ENCODE results near the gene TOR3A.

Gene TOR3A

DNA sequence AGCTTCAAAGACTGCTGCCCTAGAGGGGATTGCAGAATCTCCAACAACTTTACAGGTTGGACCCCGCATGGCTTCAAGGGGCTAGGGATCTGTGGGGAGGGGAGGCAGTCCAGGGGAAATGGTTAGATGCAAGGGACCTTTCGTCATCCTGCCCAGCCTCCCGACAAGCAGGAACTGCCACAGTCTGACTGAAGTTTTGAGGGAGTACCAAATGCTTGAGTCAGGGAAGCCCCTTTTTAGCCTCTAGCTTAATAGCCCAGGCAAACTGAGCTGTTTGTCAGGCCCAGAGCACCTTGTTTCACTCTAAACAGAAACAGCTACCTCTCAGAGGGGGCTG, 1.1 kb downstream of the TOR3A start:
- peaks cover 12% of the 10 kb centered on the region for H3K4me1 ChIP-seq
- H3K27me3 ChIP-seq (ENCODE audit: low read depth): no peaks in the 10 kb centered on the region
- H3K9me3 ChIP-seq: no peaks in the 10 kb centered on the region
- H3K4me3 ChIP-seq: peak overlapping the region; percentile 73
- H3K36me3 ChIP-seq (replicated peaks): peaks cover 11% of the 10 kb centered on the region; the same call in 1 of the 2 replicates
- in situ Hi-C loops (cut with MboI; ENCODE audit: low sequenced_read_pairs): loop anchor here (5.0 kb wide), 1 partner anchor 284 kb away; the partner anchor contains the start of gene AXDND1
- peak in 1 of 2 experiments; percentile 23 for DNase-seq (ENCODE audit: low spot score in 2 of 2)

DNA sequence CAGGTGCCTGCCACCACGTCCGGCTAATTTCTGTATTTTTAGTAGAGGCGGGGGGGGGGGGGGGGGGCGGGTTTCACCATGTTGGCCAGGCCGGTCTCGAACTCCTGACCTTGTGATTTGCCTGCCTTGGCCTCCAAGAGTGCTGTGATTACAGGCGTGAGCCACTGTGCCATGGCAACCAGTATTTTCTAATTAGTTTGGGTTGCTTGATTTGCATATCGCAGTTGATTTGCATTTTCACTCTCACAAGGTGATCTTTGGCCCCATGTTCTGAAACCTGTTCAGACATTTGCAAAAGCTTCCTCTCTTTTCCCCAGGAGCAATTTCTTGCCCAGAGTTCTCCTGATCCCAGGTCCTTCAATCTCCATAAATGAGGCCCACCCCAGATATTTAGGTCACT, 1.7 kb downstream of the TOR3A start:
- in situ Hi-C loops (cut with MboI; ENCODE audit: low sequenced_read_pairs): loop anchor here (5.0 kb wide), 1 partner anchor 284 kb away; the partner anchor contains the start of gene AXDND1
- no peak overlapping the region for H3K4me3 ChIP-seq

DNA sequence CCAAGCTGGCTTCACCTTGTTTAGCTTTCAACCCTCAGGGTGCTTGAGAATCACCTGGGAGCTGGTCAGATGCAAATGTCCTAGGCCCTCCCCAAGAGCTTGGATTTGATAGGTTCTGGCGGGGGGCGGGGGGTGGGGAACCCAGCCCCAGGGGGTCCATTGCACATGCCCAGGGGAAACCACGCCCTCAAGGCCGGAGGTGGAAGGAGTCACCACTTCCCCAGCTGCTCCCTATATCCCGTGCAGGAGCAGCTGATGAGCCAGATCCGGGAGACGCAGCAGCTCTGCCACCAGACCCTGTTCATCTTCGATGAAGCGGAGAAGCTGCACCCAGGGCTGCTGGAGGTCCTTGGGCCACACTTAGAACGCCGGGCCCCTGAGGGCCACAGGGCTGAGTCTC, 5.8 kb downstream of the TOR3A start:
- no peak for DNase-seq (ENCODE audit: low spot score in 2 of 2)
- Histone ChIP-seq H3K4me3 (no peak overlapping the region), H3K9me3 (no peaks in the 10 kb centered on the region), H3K4me1 (no peaks in the 10 kb centered on the region), H3K36me3 (replicated peaks) (peaks cover 40% of the 10 kb centered on the region), H3K27me3 (ENCODE audit: low read depth) (no peaks in the 10 kb centered on the region)
- in situ Hi-C loops (cut with MboI; ENCODE audit: low sequenced_read_pairs): no loop called here

More for the DNA sequence above, 1.7 kb downstream of the TOR3A start:
- Histone ChIP-seq H3K27me3 (ENCODE audit: low read depth) (no peaks in the 10 kb centered on the region), H3K4me1 (peaks cover 12% of the 10 kb centered on the region), H3K36me3 (replicated peaks) (peaks cover 17% of the 10 kb centered on the region), H3K9me3 (no peaks in the 10 kb centered on the region)
- DNase-seq (ENCODE audit: low spot score in 2 of 2): no peak

DNA sequence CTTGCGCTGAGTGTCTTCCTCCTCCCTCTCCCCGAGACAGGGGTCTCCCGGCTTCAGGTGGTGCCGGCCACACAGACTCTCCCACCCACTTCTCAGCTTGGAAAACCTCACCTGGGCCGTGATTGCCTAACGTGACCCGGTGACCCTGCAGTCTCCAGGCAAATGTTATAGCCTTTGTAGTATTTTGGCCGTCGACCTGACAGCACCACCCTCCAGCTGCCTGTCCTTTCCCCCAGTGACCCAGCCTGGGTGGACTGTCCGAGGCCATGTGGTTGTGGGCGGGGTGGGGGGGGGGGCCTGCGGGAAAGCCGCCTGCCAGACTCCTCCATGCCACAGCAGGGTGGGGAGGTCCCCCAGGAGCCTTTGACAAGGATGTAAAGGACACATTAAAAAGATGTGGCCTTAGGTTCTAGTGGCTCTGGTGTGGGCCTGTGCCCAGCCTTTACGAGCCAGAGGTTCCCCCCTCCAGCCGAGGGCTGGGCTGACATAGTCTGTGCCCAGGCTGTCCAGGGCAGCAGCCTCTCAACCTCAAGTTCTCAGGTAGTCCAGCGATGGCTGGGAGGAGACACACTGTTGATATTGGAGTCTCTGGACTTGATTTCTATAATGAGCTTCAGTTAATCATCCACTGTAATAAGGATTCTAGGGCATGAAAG, 8.1 kb downstream of the TOR3A start:
- no peaks in the 10 kb centered on the region for H3K4me1 ChIP-seq
- no peak overlapping the region for H3K4me3 ChIP-seq
- peaks cover 60% of the 10 kb centered on the region for H3K36me3 ChIP-seq (replicated peaks)
- no peak for DNase-seq (ENCODE audit: low spot score in 2 of 2)
- no peaks in the 10 kb centered on the region for H3K27me3 ChIP-seq (ENCODE audit: low read depth)
- in situ Hi-C loops (cut with MboI; ENCODE audit: low sequenced_read_pairs): no loop called here
- H3K9me3 ChIP-seq: no peaks in the 10 kb centered on the region

DNA sequence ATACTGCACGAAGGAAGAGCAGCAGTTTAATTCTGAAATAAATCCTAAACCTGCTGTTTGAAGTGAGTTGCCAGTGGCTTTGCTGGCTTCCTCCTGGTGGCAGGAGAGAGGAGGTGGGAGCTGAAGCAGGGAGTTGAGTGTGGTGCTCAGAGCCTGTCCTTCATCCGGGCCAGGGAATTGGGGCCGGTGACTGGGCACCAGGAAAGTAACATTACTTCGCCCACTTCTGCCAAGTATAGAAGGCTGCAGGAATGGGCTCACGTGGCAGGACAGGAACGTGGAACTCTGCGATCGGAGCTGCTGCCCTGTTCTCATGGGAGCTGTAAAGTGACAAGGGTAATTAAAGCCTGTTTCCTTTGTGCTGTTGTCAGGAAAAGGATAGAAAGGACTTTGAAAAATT, 8.7 kb downstream of the TOR3A start:
- H3K4me3 ChIP-seq: no peak overlapping the region
- no peaks in the 10 kb centered on the region for H3K27me3 ChIP-seq (ENCODE audit: low read depth)
- H3K36me3 ChIP-seq (replicated peaks): peaks cover 66% of the 10 kb centered on the region
- DNase-seq (ENCODE audit: low spot score in 2 of 2): no peak
- in situ Hi-C loops (cut with MboI; ENCODE audit: low sequenced_read_pairs): no loop called here
- no peaks in the 10 kb centered on the region for H3K4me1 ChIP-seq
- H3K9me3 ChIP-seq: no peaks in the 10 kb centered on the region

DNA sequence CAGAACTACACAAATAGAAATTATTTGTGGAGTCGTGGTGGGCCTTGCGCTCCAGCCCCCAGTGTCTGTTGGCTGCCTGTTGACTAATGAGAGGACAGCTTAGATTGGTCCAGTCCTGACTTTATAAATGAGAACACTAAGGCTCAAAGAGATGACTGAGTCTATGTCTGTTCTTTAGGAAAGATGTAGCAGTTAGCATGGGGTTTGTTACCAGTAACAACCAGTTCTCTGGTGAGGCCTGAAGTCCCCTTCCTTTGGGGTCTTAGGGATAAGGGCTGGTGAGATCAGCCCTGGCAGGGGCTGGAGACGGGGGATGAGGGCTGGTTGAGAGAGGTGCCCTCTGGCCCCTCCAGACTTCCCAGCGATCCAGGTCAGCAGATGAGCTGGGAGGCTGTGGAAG, 9.1 kb downstream of the TOR3A start:
- H3K27me3 ChIP-seq (ENCODE audit: low read depth): no peaks in the 10 kb centered on the region
- no peaks in the 10 kb centered on the region for H3K9me3 ChIP-seq
- H3K4me1 ChIP-seq: no peaks in the 10 kb centered on the region
- in situ Hi-C loops (cut with MboI; ENCODE audit: low sequenced_read_pairs): no loop called here
- DNase-seq (ENCODE audit: low spot score in 2 of 2): no peak
- no peak overlapping the region for H3K4me3 ChIP-seq
- H3K36me3 ChIP-seq (replicated peaks): peaks cover 66% of the 10 kb centered on the region

DNA sequence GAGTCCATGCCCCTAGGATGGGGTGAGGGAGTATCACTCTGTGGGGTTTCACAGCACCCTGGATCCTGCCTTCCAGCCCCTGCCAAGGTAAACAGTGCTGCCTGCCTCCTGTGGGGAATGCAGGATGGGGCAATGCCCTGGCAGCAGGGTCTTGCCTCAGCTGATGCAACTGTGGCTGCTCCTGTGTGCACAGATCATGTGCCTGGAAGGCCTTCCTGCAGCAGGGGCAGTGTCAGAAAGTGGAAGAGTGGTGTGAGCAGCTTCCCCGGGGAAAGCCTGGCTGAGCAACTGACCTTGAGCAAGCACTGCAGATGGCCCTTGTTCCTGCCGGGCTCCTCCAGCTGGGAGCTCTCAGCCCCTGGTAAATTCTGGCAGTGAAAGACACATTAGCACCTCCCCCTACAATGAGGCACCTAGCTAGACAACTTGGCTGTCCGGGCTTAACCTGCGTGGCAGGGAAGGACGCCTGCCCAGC, 9.9 kb downstream of the TOR3A start:
- no peak overlapping the region for H3K4me3 ChIP-seq
- H3K27me3 ChIP-seq (ENCODE audit: low read depth): no peaks in the 10 kb centered on the region
- no peak for DNase-seq (ENCODE audit: low spot score in 2 of 2)
- peaks cover 72% of the 10 kb centered on the region for H3K36me3 ChIP-seq (replicated peaks)
- no peaks in the 10 kb centered on the region for H3K4me1 ChIP-seq
- H3K9me3 ChIP-seq: no peaks in the 10 kb centered on the region
- in situ Hi-C loops (cut with MboI; ENCODE audit: low sequenced_read_pairs): no loop called here

DNA sequence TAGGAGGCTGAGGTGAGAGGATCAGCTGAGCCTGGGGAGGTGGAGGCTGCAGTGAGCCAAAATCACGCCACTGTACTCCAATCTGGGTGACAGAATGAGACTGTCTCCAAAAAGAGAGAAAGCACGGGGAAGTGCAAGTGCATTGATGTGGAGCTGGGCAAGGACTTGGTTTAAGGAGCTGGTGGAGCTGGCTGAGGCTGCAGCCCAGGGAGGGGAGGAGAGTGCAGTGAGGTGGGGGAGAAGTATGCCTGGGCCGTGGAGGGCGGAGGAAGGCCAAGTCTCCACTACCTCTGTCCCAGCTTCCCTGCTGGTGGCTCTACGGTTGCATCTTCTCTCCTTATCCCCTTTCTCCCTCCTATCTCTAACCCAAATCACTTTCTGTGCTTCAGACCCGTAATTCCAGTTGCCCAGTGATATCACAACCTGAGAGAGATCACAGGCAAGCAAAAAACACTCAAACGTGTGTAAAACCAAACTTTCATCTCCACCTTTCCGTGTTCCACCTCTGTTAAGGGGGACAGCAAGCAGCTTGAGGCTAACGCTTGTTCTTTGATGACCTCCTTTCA, 11.1 kb downstream of the TOR3A start:
- no peaks in the 10 kb centered on the region for H3K4me1 ChIP-seq
- DNase-seq (ENCODE audit: low spot score in 2 of 2): no peak
- H3K9me3 ChIP-seq: no peaks in the 10 kb centered on the region
- peaks cover 79% of the 10 kb centered on the region for H3K36me3 ChIP-seq (replicated peaks)
- no peak overlapping the region for H3K4me3 ChIP-seq
- in situ Hi-C loops (cut with MboI; ENCODE audit: low sequenced_read_pairs): no loop called here
- no peaks in the 10 kb centered on the region for H3K27me3 ChIP-seq (ENCODE audit: low read depth)

DNA sequence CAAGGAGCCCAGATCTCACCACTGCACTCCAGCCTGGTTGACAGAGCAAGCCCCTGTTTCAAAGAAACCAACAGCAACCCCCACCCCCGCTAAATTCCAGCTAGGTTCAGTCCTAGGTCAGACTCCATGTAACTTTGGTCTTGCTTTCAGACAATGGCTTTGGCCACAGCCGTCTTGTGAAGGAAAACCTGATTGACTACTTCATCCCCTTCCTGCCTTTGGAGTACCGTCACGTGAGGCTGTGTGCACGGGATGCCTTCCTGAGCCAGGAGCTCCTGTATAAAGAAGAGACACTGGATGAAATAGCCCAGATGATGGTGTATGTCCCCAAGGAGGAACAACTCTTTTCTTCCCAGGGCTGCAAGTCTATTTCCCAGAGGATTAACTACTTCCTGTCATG, 12.9 kb downstream of the TOR3A start:
- DNase-seq (ENCODE audit: low spot score in 2 of 2): no peak
- Histone ChIP-seq H3K36me3 (replicated peaks) (peaks cover 71% of the 10 kb centered on the region), H3K9me3 (no peaks in the 10 kb centered on the region), H3K27me3 (ENCODE audit: low read depth) (no peaks in the 10 kb centered on the region), H3K4me3 (no peak overlapping the region), H3K4me1 (no peaks in the 10 kb centered on the region)
- in situ Hi-C loops (cut with MboI; ENCODE audit: low sequenced_read_pairs): no loop called here

DNA sequence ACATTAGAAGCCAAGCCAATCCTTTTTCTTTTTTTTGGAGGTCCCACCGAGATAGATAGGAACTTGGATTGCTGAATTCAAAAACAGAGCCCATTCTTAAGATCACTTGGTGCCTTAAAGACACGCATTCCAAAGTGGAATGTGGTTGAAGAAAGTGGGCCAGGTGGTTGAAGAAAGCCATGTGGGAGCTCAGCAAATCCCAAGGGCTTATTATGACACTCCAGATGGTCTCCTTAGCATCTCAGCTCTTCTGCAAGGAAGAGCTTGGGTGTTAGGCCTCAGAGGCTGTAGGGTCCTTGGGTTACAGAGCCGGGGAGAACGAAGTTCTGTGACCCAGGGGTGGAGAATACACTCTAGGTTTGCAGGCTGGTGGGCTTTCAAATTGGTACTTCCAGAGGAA, 13.5 kb downstream of the TOR3A start:
- no peaks in the 10 kb centered on the region for H3K4me1 ChIP-seq
- no peaks in the 10 kb centered on the region for H3K27me3 ChIP-seq (ENCODE audit: low read depth)
- H3K36me3 ChIP-seq (replicated peaks): peaks cover 68% of the 10 kb centered on the region
- in situ Hi-C loops (cut with MboI; ENCODE audit: low sequenced_read_pairs): no loop called here
- no peak for DNase-seq (ENCODE audit: low spot score in 2 of 2)
- no peak overlapping the region for H3K4me3 ChIP-seq
- no peaks in the 10 kb centered on the region for H3K9me3 ChIP-seq

DNA sequence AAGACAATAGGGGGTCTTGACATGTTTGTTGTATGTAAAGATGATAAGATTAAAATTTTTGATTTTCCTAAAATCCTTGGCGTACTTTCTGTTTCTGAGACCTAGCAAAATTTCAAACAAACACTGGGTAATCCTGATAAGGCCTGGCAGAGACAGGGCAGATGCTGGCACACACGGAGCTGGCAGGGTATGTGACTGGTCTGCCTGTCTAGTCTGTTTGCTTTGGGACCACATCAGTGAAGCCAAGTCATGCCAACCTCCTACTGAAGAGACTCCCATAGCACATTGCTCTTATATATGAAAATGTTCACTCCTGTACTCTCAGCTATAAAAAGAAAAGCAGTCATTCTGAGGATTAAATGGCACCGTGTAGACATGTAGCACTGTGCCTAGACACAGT, 14.1 kb downstream of the TOR3A start:
- no peaks in the 10 kb centered on the region for H3K9me3 ChIP-seq
- H3K36me3 ChIP-seq (replicated peaks): peaks cover 64% of the 10 kb centered on the region
- H3K4me3 ChIP-seq: no peak overlapping the region
- H3K27me3 ChIP-seq (ENCODE audit: low read depth): no peaks in the 10 kb centered on the region
- no peaks in the 10 kb centered on the region for H3K4me1 ChIP-seq
- in situ Hi-C loops (cut with MboI; ENCODE audit: low sequenced_read_pairs): no loop called here
- DNase-seq (ENCODE audit: low spot score in 2 of 2): no peak

DNA sequence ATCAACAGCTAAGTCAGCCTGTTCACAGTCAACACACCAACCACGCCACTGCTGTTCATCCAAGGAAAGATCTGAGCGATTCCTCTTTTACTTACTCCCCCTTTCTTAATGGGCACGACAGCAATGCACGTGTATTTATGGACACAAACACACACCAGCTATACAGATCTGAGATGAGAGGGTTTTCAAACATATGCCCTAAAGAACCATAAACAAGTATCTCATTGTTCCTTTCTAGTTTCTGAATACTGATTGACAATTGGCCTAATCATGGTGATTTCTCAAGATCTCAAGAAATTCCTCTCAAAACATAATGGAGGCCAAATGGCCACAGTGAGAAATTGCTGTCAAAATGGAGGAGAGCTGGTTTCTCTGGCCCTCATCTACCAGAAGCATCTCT, 18.0 kb downstream of the TOR3A start:
- H3K27me3 ChIP-seq (ENCODE audit: low read depth): no peaks in the 10 kb centered on the region
- H3K9me3 ChIP-seq: no peaks in the 10 kb centered on the region
- H3K36me3 ChIP-seq (replicated peaks): peaks cover 31% of the 10 kb centered on the region
- H3K4me1 ChIP-seq: no peaks in the 10 kb centered on the region
- no peak overlapping the region for H3K4me3 ChIP-seq
- in situ Hi-C loops (cut with MboI; ENCODE audit: low sequenced_read_pairs): no loop called here
- DNase-seq (ENCODE audit: low spot score in 2 of 2): no peak

DNA sequence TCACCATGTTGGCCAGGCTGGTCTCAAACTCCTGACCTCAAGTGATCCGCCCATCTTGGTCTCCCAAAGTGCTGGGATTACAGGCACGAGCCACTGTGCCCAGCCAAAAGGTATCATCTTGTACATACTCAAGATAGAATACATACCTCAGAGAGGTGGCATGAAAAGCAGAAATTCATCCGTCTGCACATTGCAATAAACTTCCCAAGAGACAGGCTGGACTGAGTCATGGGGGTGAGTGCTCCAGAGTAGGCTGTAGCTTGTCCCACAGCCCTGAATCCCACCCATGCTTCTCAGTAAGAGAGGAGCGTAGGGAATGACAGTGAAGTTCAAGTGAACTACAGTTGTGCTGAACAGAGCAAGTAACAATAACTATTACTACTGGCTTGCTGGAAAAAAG, 19.7 kb downstream of the TOR3A start:
- DNase-seq (ENCODE audit: low spot score in 2 of 2): no peak
- Histone ChIP-seq H3K36me3 (replicated peaks) (peaks cover 14% of the 10 kb centered on the region), H3K27me3 (ENCODE audit: low read depth) (no peaks in the 10 kb centered on the region), H3K9me3 (no peaks in the 10 kb centered on the region), H3K4me1 (no peaks in the 10 kb centered on the region), H3K4me3 (no peak overlapping the region)
- in situ Hi-C loops (cut with MboI; ENCODE audit: low sequenced_read_pairs): no loop called here

DNA sequence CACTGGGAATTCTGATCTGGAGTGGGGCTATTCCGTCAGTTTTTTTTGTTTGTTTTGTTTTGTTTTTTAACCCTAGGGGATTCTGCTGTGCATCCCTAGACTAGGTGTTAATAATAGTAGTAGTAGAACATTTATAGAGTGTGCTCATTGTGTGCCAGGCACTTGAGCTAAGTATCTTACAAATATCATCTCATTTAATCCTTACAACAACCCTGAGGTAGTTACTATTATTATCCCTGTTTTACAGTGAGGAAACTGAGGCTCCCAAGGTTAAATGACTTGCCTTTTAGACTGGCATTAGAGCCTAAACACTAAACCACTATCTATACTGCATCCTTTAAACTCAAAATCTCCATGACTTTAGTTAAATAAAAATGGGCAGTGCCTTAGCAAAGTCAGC, 22.1 kb downstream of the TOR3A start:
- peaks cover 14% of the 10 kb centered on the region for H3K36me3 ChIP-seq (replicated peaks)
- H3K4me3 ChIP-seq: no peak overlapping the region
- H3K4me1 ChIP-seq: no peaks in the 10 kb centered on the region
- H3K27me3 ChIP-seq (ENCODE audit: low read depth): no peaks in the 10 kb centered on the region
- DNase-seq (ENCODE audit: low spot score in 2 of 2): no peak
- in situ Hi-C loops (cut with MboI; ENCODE audit: low sequenced_read_pairs): no loop called here
- no peaks in the 10 kb centered on the region for H3K9me3 ChIP-seq
